ENCODE data around the gene ORC6.
A peak's percentile ranks its signal among the peaks of the same experiment; 100 is the strongest.

ORC6 gene

DNA sequence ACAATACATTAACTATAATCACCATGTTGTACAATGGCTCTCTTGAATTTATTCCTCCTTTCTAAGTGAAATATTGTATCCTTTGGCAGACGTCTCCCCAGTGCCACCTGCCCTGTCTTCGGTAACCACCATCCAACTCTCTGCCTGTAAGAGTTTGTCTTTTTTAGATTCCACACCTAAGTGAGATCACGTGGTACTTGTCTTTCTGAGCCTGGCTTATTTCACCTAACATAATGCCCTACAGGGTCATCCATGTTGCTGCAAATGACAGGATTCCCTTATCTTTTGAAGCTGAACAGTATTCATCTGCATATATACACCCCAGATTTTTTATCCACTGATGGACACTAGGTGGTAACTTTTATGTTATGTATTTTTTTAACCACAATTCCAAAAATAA lies 24.2 kb downstream of the ORC6 start:
- Mint-ChIP-seq H3K27me3 (peaks cover 0 to 8% of the 10 kb centered on the region in 2 donors), H3K4me3 (no peak overlapping the region), H3K4me1 (peaks cover 15 to 31% of the 10 kb centered on the region in 2 donors), H3K27ac (no peak overlapping the region), H3K36me3 (no peaks in the 10 kb centered on the region), H3K9me3 (no peaks in the 10 kb centered on the region)
- ATAC-seq (replicated peaks) = no peak
- no peak for DNase-seq

- Mint-ChIP-seq H3K4me1 (peaks cover 15 to 31% of the 10 kb centered on the region in 2 donors), H3K27me3 (peaks cover 0 to 8% of the 10 kb centered on the region in 2 donors), H3K4me3 (no peak overlapping the region), H3K36me3 (no peaks in the 10 kb centered on the region), H3K9me3 (no peaks in the 10 kb centered on the region), H3K27ac (no peak overlapping the region)
- ATAC-seq (replicated peaks) (no peak), DNase-seq (no peak)
Observed at GRCh38 chr16:46714797-46715591, 25.5 kb downstream of the ORC6 start.

DNA sequence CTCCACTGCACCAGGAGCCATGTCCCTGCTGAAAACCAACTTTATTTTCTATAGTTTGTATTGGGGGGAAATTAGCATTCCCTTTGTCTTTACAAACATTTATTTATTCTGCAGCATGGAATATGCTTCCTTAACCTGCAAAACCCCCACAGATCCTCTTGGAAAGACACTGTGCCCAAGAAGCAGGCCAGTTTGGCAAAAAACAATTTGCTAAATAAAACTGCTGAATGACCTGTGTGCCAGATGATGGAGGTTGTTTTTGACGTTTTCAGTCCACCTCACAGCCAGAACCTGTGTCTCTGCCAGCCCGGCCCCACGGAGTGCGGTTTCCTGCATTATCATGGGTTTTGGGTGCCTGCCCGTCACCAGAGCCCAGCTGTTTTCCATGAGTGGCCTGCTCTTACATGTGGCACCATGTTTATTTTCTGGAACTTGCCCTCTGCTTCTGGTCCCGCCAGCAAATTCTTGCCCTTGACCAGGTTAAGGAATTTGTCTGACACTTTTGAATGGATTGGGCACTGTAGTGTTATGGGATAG lies 26.4 kb downstream of the ORC6 start:
- Mint-ChIP-seq H3K27ac (no peak overlapping the region), H3K27me3 (peaks cover 0 to 8% of the 10 kb centered on the region in 2 donors), H3K4me3 (no peak overlapping the region), H3K4me1 (peaks cover 15 to 31% of the 10 kb centered on the region in 2 donors), H3K9me3 (peaks cover 0 to 2% of the 10 kb centered on the region in 2 donors), H3K36me3 (no peaks in the 10 kb centered on the region)
- ATAC-seq (replicated peaks) (peak; percentile 54 to 71), DNase-seq (no peak)

GRCh38 chr16:46717692-46718091 lies 28.2 kb downstream of the ORC6 start:
- Mint-ChIP-seq H3K27me3 (peaks cover 0 to 8% of the 10 kb centered on the region in 2 donors), H3K4me3 (no peak overlapping the region), H3K4me1 (peaks cover 7 to 17% of the 10 kb centered on the region in 2 donors), H3K9me3 (peaks cover 0 to 2% of the 10 kb centered on the region in 2 donors), H3K36me3 (no peaks in the 10 kb centered on the region), H3K27ac (no peak overlapping the region)
- DNase-seq = no peak
- ATAC-seq (replicated peaks) = no peak

GRCh38 chr16:46718214-46718613 lies 28.8 kb downstream of the ORC6 start:
- Mint-ChIP-seq H3K4me3 (no peak overlapping the region), H3K27me3 (peaks cover 0 to 8% of the 10 kb centered on the region in 2 donors), H3K4me1 (peaks cover 3 to 12% of the 10 kb centered on the region in 2 donors), H3K27ac (no peak overlapping the region), H3K36me3 (no peaks in the 10 kb centered on the region), H3K9me3 (peaks cover 0 to 2% of the 10 kb centered on the region in 2 donors)
- DNase-seq (no peak), ATAC-seq (replicated peaks) (no peak)

DNA sequence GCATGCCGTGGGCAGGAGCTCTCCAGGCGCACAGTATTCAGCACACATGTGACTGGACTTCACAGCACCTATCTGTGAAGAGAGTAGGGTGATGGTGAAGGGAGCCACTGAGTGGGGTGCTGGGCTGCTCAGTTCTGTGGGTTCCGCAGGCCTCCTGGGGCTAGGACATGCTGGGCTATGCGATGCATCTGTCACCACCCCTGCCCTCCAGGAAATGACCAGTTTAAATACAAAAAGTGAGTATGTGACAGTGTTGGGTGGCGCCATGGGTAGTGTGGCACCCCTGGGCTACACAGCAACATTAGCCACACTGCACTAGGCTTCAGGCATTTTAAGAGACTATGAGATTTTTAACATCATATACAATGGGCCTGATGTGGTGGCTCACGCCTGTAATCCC lies 30.1 kb downstream of the ORC6 start:
- peaks cover 0 to 2% of the 10 kb centered on the region in 2 donors for H3K9me3 Mint-ChIP-seq
- no peak overlapping the region for H3K4me3 Mint-ChIP-seq
- DNase-seq (no peak), ATAC-seq (replicated peaks) (no peak)
- H3K27ac Mint-ChIP-seq = no peak overlapping the region
- H3K36me3 Mint-ChIP-seq = no peaks in the 10 kb centered on the region
- peaks cover 2 to 5% of the 10 kb centered on the region in 2 donors for H3K4me1 Mint-ChIP-seq
- peaks cover 0 to 8% of the 10 kb centered on the region in 2 donors for H3K27me3 Mint-ChIP-seq

DNA sequence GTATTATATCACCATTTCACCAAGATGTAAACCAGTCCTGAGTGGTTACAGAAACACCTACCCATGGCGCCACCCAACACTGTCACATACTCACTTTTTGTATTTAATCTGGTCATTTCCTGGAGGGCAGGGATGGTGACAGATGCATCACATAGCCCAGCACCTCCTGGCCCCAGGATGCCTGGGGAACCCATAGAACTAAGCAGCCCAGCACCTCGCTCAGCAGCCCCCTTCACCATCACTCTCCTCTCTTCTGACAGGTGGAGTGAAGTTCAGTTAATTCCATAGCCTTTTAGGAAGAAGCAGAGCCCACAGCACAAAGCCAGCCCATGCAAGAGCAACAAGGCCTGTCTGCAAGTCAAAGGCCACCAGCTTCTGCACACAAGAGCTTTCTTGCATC lies 31.2 kb downstream of the ORC6 start:
- Mint-ChIP-seq H3K4me1 (peaks cover 2 to 5% of the 10 kb centered on the region in 2 donors), H3K9me3 (peaks cover 0 to 2% of the 10 kb centered on the region in 2 donors), H3K27me3 (peaks cover 0 to 8% of the 10 kb centered on the region in 2 donors), H3K36me3 (no peaks in the 10 kb centered on the region), H3K4me3 (no peak overlapping the region), H3K27ac (no peak overlapping the region)
- no peak for ATAC-seq (replicated peaks)
- DNase-seq = no peak

DNA sequence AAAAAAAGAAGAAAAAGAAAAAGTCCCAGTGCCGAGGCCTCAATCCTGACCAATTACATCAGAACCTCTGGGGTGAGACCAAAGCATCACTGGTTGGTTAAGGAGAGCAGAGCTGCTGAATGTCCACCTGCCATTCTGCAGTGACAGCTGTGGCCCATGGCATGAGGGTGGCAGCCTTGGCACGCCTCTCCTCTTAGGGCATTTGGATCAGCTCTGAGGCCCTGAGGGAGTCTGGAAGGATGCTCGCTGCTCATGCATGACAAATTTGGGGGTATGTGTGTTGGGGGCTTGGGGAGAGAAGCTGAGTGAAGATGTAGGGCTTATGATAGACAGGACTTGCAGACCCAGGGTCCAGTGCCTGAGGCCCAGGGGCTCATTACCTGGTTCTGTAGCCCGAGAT lies 32.4 kb downstream of the ORC6 start:
- Mint-ChIP-seq H3K36me3 (peaks cover 0 to 5% of the 10 kb centered on the region in 2 donors), H3K9me3 (peaks cover 0 to 6% of the 10 kb centered on the region in 2 donors), H3K4me1 (no peaks in the 10 kb centered on the region), H3K4me3 (no peak overlapping the region), H3K27me3 (peaks cover 0 to 8% of the 10 kb centered on the region in 2 donors), H3K27ac (no peak overlapping the region)
- DNase-seq (no peak), ATAC-seq (replicated peaks) (no peak)

- Mint-ChIP-seq H3K27me3 (peaks cover 0 to 8% of the 10 kb centered on the region in 2 donors), H3K36me3 (peaks cover 0 to 5% of the 10 kb centered on the region in 2 donors), H3K4me1 (no peaks in the 10 kb centered on the region), H3K27ac (no peak overlapping the region), H3K4me3 (no peak overlapping the region), H3K9me3 (peaks cover 0 to 4% of the 10 kb centered on the region in 2 donors)
- no peak for DNase-seq
- no peak for ATAC-seq (replicated peaks)
Observed at GRCh38 chr16:46727184-46727583, 37.7 kb downstream of the ORC6 start.

- Mint-ChIP-seq H3K27ac (no peak overlapping the region), H3K36me3 (peaks cover 0 to 5% of the 10 kb centered on the region in 2 donors), H3K4me3 (no peak overlapping the region), H3K9me3 (peaks cover 0 to 4% of the 10 kb centered on the region in 2 donors), H3K4me1 (no peaks in the 10 kb centered on the region), H3K27me3 (peaks cover 0 to 8% of the 10 kb centered on the region in 2 donors)
- DNase-seq (no peak), ATAC-seq (replicated peaks) (no peak)
Observed at GRCh38 chr16:46727630-46728029, 38.2 kb downstream of the ORC6 start.

GRCh38 chr16:46728806-46729205 lies 39.3 kb downstream of the ORC6 start:
- H3K9me3 Mint-ChIP-seq = peaks cover 0 to 4% of the 10 kb centered on the region in 2 donors
- no peak overlapping the region for H3K27ac Mint-ChIP-seq
- H3K27me3 Mint-ChIP-seq = peaks cover 0 to 8% of the 10 kb centered on the region in 2 donors
- H3K4me3 Mint-ChIP-seq = no peak overlapping the region
- H3K36me3 Mint-ChIP-seq = peaks cover 0 to 5% of the 10 kb centered on the region in 2 donors
- ATAC-seq (replicated peaks) (no peak), DNase-seq (no peak)
- no peaks in the 10 kb centered on the region for H3K4me1 Mint-ChIP-seq

- Mint-ChIP-seq H3K27me3 (peaks cover 0 to 8% of the 10 kb centered on the region in 2 donors), H3K9me3 (peaks cover 0 to 4% of the 10 kb centered on the region in 2 donors), H3K4me3 (no peak overlapping the region), H3K4me1 (no peaks in the 10 kb centered on the region), H3K27ac (no peak overlapping the region), H3K36me3 (peaks cover 0 to 5% of the 10 kb centered on the region in 2 donors)
- ATAC-seq (replicated peaks) (no peak), DNase-seq (no peak)
Observed at GRCh38 chr16:46729326-46729995, 40.0 kb downstream of the ORC6 start.

GRCh38 chr16:46730126-46730525 lies 40.7 kb downstream of the ORC6 start:
- H3K27me3 Mint-ChIP-seq = peaks cover 0 to 8% of the 10 kb centered on the region in 2 donors
- peaks cover 0 to 5% of the 10 kb centered on the region in 2 donors for H3K36me3 Mint-ChIP-seq
- H3K4me3 Mint-ChIP-seq = no peak overlapping the region
- ATAC-seq (replicated peaks) (no peak), DNase-seq (no peak)
- no peaks in the 10 kb centered on the region for H3K4me1 Mint-ChIP-seq
- peaks cover 0 to 4% of the 10 kb centered on the region in 2 donors for H3K9me3 Mint-ChIP-seq
- H3K27ac Mint-ChIP-seq = no peak overlapping the region

GRCh38 chr16:46730801-46731690 lies 41.6 kb downstream of the ORC6 start:
- Mint-ChIP-seq H3K27me3 (peaks cover 0 to 8% of the 10 kb centered on the region in 2 donors), H3K9me3 (no peaks in the 10 kb centered on the region), H3K36me3 (peaks cover 0 to under 1% of the 10 kb centered on the region in 2 donors), H3K27ac (peak overlapping the region; percentile 31), H3K4me1 (no peaks in the 10 kb centered on the region), H3K4me3 (no peak overlapping the region)
- ATAC-seq (replicated peaks) (no peak), DNase-seq (no peak)

All from stimulated activated naive B cell treated with anti-CD40 and anti-IgM and Interleukin-4, amounts not matched to agents 10 μg/mL and 1 μg/mL and 100 μg/mL, for 72 hours (primary cell).